Vagina (tissue), 2 donors: ENCODE measurements around the gene ECT2.
"Not testable (repeated sequence)": the region's sequence is repeated elsewhere in the genome, so short reads cannot be mapped to it uniquely, and the experiment has no call there.

Experiments used
- POLR2A ChIP-seq, 2 donors: fragments of 450-650 bp; IDR thresholded peaks; one replicate each; pipeline ENCODE4 v1.6.1; 2017; ENCODE audit warnings: antibody characterized with exemption in 2 of 2, mild to moderate bottlenecking in 2 of 2, moderate library complexity in 2 of 2
- POLR2AphosphoS5 ChIP-seq, 2 donors: sonication (generic); formaldehyde crosslinking; IDR thresholded peaks; one replicate each; pipeline ENCODE4 v1.9.0; 2017; ENCODE audit warnings: antibody characterized with exemption in 2 of 2, mild to moderate bottlenecking in 2 of 2, low read depth in 1 of 2; ENCODE audit not compliant: insufficient read depth in 1 of 2
- TF ChIP-seq, protein P1 (sequence below), 3 experiments: fragments of 450-650 bp in 2 of 3; fragments of 200-600 bp in 1 of 3; sonication (generic) in 1 of 3; IDR thresholded peaks; one replicate each; pipeline ENCODE4 v1.5.1; 2017 to 2019; ENCODE audit warnings: antibody characterized with exemption in 3 of 3, mild to moderate bottlenecking in 2 of 3, moderate library complexity in 2 of 3

DNA sequence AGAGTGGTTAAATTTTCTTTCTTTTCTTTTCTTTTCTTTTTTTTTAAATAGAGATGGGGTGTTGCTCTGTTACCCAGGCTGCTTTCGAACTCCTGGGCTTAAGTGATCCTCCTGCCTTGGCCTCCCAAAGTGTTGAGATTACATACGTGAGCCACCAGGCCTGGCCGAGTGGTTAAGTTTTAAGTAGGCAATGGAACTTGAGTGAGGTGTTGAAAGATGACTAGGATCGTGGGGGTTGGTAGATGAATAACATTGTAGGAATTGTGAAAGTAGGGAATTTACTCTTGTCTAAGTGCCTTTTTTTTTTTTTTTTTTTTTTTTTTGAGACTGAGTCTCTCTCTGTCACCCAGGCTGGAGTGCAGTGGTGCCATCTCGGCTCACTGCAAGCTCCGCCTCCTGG, 9.9 kb downstream of the ECT2 start:
- TF ChIP-seq, protein P1, sequence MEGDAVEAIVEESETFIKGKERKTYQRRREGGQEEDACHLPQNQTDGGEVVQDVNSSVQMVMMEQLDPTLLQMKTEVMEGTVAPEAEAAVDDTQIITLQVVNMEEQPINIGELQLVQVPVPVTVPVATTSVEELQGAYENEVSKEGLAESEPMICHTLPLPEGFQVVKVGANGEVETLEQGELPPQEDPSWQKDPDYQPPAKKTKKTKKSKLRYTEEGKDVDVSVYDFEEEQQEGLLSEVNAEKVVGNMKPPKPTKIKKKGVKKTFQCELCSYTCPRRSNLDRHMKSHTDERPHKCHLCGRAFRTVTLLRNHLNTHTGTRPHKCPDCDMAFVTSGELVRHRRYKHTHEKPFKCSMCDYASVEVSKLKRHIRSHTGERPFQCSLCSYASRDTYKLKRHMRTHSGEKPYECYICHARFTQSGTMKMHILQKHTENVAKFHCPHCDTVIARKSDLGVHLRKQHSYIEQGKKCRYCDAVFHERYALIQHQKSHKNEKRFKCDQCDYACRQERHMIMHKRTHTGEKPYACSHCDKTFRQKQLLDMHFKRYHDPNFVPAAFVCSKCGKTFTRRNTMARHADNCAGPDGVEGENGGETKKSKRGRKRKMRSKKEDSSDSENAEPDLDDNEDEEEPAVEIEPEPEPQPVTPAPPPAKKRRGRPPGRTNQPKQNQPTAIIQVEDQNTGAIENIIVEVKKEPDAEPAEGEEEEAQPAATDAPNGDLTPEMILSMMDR (IDR thresholded peaks at IDR 0.05) = not testable (repeated sequence)
- not testable (repeated sequence) for TF ChIP-seq POLR2A (IDR thresholded peaks at IDR 0.05); POLR2AphosphoS5 (IDR thresholded peaks at IDR 0.05; ENCODE audit: insufficient read depth in 1 of 2, low read depth in 1 of 2)
